ENCODE results near the gene NTNG1. TPM values are rescaled to one million over a fixed set of nuclear protein-coding genes. Genes with fewer than 3 reads are reported as not detected.
A peak's percentile ranks its signal among the peaks of the same experiment; 100 is the strongest.
"Not testable (repeated sequence)": the region's sequence is repeated elsewhere in the genome, so short reads cannot be mapped to it uniquely, and the experiment has no call there.

Gene NTNG1
- total RNA-seq, 1 experiment from 2014 or later, result 5.8 TPM

DNA sequence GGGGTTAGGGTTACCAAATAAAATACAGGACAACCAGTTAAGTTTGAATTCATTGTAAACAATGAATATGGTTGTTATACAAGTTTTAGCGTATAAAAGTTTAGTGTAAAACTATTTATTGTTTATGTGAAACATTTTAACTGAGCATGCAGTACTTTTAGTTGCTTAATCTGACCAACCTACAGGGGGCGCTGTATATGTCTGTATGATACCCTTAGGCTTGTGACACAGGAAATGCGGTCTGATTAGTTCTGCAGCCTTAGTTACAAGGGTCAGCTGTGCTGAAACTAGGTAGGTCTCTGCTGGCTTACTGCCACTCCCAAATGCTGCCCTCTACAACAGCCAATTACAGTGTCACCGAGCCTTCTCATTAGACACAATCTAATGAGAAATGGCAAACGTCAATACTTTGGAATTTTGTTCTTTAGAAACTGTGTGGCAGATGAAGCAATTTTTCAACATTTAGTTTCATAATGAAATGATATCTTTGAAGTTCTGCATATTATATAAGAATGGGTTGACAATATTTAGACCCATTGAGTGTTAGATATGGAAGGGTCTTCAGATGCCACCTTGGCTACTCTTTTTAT is 56.2 kb downstream of the NTNG1 start:
- peak; percentile 37 for DNase-seq (ENCODE audit: low read depth)

DNA sequence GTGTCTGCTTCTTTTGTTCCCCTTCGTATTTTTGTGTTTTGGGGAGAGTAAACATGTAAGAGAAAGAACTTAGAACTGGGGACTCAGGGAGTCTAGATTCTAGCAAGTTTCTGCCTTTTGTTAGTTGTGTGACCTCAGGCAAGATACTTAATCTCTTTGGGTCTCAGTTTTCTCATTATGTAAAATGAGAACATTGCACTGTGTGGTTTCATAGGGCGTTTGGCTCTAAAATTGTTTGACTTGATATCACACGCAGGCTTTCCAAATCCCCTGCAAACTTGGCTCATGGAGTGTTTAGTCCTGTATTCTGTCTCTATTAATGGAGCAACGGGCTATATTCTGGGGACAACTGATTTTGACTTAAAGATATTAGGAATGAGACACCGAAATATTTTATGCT is 57.7 kb downstream of the NTNG1 start:
- peak; percentile 58 for DNase-seq (ENCODE audit: low read depth)

DNA sequence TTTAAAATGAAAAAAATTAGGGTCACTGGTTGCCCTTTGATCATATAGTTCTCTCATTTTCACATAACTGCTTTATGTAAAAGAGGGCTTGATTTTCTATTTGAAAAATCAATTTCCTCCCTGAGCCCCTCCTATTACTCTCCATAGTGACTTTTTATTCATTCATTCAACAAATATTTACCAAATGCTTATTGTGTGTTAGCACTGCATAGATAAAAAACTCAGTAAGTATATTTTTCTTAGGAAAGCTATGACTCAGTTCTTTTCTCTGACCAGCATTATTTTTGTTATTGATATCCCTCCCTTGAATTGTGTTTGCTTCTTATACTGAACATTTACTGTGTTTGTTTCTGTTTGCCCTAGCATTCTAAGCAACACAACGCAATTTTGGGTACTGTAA is 59.8 kb downstream of the NTNG1 start:
- DNase-seq (ENCODE audit: low read depth), result no peak

DNA sequence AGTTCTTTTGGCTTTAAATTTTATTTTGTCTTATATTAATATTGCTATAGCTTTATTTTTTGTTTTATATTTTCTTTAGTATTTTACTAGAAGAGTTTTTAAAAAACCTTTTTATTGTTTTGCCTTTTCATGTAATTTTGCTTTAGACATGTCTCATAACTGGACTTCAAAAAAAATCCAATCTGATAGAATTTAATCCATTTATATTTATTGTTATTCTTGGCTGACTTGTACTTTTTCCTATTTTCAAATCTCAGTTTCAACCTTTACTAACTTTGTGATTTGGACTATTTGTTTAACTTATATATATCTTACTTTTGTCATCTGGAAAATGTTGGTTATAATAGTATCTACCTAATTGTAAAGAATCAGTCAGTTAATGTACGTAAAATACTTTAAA is 61.2 kb downstream of the NTNG1 start:
- DNase-seq (ENCODE audit: low read depth), result no peak

DNA sequence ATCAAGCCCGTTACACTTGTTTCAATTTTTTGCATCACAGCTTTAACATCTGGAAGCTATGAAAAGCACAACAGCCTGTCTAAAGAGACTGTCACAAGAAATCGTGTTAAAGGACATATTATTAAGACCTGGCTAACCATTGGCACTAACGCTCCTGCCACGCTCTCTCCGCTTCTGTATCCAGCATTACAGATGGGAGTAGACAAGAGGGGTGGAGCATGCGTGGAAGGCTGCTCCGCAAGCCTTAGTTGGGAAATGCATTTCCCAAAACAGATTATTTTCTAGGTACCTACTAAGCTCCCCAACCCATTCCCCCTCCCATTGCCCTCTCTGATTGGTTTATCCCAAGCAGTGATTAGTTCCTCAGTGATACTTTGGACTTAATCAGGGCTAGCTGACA is 72.4 kb downstream of the NTNG1 start:
- DNase-seq (ENCODE audit: low read depth), result no peak

DNA sequence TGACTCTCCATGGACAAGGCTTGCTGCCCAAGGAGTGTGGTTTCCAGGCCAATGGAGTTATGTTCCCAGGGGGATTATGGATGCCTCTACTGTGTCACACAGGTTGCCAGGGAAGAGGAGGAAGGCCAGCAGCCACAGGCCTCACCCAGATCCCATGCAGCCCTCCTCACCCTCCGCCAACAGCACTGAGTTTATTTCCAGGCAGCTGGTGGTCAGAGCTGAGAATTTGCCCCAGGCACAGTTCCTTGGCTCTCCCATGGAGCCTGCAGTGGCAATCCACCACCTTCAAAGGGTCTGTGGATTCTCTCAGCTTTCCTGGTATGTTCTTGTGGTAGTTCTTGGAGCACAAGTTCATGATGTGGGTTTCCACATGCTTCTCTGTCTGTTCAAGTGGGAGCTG is 79.2 kb downstream of the NTNG1 start:
- peak; percentile 95 for DNase-seq (ENCODE audit: low read depth)

DNA sequence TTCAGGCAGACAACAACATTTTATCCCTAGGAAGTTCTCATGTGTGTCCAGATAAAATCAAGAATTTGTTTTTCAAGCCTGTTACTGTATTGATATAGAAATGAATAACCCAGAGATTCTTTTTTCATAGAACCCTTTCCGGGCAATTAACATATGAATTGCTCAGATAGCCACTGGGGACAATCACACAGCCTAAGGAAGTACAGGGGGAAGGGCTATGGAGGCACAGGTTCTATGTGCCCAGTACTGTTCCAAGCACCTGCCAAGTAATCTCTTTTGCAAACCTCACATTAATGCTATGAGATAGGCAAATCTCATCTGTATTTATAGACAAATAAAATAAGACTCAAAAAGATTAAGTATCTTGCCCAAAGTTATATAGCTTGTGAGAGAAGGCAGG is 84.9 kb downstream of the NTNG1 start:
- DNase-seq (ENCODE audit: low read depth), result no peak

DNA sequence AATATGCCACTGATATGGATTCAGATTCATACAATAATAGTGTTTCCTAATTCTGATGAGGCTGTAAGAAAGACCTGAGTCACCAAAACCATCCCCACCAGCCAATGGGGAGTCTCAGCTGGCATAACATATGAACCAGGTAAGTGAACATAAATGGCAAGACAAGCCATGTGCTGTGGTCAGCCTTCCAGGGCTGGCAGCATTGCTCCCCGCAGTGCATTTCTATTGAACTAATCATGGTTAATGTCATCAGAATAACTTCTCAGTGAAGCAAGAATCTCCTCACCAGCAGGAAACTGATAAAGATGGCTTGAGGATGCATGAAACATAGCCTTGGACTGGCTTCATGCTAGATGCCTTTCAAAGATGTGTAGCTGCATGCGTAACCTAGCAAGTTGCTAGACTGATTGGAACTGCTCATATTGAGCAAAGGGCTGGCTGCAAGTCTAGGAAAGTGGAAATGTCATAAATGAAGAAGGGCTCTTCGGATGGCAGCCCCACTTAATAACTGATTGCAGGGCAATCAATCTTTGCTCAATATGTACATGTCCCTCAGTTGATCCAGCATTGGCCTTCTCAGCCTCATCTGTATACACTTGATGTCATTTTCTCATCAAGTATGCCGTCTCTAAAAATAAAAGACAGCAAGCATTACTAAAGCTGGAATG is 88.0 kb downstream of the NTNG1 start:
- peak; percentile 44 for DNase-seq (ENCODE audit: low read depth)

DNA sequence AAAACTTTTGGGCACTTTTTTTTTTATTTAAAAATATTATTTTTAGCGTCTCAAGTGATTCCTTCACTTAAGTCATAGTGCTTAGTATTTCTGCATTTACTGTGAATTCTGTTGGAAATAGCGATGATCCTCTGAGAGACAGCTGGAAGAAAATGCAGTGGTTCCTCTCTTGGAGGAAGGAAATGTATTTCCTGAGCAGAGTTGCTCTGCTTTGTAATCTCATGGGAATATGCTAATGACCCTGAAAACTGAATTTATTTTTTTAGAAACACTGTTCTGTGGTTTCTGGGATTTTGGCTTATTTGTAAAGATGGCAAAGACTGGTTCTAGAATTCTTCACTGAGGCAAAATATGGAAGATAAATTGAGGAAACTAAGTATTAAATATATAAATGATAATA is 88.9 kb downstream of the NTNG1 start:
- no peak for DNase-seq (ENCODE audit: low read depth)

DNA sequence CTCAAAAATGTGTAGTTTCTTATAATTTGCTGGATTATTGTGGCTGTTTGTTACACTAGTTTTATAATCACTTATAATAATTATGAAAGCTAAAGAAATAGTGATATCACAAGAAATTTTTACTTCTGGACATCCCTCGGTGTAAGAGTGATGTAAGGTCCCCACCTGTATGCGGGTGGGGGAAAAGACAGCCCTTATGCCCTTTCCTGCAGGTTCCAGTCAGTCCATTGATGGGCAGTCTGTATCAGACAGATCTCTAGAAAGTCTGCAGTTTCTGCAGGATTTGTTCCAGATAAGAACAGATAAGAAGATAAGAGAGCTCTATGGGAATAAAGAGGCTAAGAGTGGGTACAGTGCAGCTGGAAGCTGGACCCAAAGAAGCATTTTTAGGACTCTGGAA is 89.3 kb downstream of the NTNG1 start:
- DNase-seq (ENCODE audit: low read depth), result no peak

DNA sequence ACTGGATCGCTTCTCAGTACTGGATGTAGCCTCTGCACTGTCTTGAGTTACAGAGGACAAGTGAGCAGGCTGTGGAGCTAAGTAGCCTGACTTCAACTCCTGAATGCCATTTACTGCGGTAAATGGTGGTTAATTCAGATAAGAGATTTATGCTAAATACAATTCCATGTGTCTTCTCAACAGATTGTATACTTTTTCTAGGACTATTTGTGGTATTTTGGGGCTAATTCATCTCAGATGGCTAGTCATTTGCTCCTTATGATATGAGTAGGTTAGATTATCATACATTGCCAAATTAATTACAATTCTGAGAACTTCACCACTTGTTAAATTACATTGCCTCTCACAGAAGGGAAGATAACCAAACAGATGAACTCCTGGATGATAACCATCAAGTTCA is 90.5 kb downstream of the NTNG1 start:
- no peak for DNase-seq (ENCODE audit: low read depth)

DNA sequence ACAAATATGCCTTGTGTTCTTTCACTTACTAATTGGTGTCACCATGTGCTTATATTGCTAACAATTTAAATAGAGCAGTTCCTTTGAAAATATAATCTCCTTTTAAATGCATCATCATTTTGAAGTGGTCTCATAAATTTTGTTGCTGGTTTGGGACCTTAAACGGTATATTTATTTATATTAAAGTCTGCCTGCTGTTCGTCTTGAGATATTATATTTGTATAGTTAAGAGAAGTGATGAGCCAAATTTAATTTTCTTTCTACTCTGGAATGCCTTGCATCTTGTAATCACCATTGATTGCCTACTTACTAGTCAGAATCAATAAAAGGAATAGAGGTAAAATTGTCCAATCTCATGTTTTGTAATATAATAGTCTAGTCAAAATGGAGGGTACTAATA is 91.6 kb downstream of the NTNG1 start:
- no peak for DNase-seq (ENCODE audit: low read depth)

DNA sequence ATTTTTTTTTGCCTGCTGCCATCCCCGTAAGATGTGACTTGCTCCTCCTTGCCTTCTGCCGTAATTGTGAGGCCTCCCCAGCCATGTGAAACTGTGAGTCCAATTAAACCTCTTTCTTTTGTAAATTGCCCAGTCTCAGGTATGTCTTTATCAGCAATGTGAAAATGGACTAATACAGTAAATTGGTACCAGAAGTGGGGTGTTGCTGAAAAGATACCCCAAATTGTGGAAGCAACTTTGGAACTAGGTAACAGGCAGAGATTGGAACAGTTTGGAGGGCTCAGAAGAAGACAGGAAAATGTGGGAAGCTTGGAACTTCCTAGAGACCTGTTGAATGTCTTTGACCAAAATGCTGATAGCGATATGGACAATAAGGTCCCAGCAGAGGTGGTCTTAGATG is 95.9 kb downstream of the NTNG1 start:
- not testable (repeated sequence) for DNase-seq (ENCODE audit: low read depth)

DNA sequence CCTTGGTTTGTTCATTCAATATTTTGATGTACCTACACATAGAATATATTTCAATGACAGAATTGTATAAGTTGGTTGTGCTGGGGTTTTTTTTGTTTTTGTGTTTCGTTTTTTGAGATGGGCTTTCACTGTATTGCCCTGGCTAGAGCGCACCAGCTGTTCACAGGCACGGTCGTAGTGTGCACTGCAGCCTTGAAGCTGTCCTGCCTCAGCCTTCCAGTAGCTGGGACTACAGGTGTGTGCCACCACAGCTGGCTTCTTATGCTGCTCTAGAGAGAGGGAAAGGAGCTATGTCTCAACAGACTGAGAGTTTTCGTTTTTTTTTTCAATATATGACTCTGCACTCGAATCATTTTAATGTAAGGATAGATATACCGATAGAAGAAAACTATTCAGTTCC is 102.6 kb downstream of the NTNG1 start:
- no peak for DNase-seq (ENCODE audit: low read depth)

DNA sequence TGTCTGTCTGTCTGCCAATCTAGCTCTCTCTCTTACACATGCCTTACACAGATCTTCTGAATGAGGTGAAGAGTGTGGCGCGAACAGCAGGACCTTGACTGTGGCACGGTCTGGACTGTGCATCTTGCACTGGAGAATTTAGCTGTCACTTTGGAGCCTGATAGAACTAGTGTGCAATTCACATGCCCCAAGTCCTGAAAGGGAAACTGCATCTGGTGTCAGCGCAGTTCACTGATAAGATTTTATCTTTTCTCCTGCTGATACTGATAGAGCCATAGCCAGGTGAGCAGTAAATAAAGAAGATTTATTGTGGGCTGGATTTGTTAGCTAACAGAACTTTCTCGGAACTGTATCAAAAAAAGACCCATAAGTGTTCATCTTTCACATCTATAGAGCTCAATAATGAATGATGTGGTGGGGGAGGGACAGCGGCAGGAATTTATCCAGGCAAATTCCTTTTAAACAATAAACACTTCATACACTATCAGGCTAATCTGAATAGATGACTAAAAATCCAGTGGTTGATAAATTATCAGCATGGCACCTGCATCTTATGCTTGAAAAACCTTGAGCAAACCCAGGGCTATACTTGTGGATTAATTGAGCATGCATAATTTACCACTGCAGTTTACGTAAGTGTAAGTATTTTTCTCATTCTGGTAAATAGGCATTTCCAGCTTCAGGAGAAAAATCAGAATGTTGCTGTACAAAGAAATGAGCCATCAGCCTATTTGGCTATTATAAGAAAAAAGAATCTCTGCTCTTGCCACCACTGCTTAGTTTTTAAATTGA is 104.1 kb downstream of the NTNG1 start:
- DNase-seq (ENCODE audit: low read depth), result no peak

DNA sequence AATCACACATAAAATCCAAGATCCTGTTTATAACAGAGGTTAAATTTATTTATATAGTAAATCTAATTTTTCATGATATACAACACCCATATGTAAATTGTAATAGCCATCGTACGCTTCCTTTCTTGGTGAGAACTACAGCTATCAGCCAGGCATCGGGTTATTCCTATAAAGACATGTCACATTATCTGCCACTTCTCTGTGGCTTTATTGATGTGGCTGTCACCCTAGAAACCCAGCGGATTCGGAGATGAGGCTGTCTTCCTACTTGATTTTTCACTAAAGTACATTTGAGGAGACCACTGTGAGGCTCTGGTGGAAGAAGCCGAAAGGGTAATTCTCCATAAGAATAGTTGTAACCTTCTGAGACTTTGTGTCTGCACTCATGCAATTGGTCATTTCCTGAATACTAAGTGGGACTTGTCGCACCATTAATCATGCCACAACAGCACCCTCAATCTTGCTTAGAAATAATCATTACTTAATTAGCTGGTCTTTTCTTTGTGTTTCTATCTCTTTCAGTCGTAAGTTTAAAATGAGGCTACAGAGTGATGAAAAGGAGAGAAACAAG is 106.0 kb downstream of the NTNG1 start:
- DNase-seq (ENCODE audit: low read depth), result no peak

DNA sequence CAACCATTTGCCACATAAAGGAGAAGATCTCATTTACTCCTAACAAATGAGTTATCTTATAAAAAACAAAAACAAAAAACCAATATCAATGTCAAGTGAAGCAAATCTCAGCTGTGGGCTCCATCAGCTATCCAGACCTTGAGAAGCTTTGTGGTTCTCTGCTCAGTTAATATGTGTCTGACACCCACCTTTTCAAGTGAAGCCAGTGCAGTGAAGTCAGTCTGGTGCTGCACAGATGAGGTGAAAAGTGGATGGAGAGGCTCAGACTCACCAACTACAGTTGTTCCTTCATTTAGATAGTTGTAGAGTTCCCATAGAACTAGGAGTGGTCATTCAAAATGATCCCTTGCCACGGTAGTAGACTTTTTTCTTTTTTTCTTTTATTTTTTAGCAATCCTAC is 106.8 kb downstream of the NTNG1 start:
- no peak for DNase-seq (ENCODE audit: low read depth)

DNA sequence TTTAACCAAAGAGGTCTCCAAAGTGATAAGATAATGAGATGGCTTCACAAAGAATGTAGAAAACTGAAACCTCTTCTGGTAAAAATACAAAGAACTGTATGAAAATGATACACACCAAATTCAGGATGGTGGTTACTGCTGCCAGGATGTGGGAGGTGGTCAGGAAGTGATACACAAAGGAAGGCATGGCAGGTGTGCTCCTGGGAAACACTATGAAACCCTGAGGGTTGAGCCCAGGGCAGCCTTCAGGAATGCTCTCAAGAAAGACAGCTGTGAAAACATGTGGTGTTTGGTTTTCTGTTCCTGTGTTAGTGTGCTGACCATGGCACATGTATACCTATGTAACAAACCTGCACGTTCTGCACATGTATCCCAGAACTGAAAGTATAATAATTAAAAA is 109.3 kb downstream of the NTNG1 start:
- peak; percentile 40 for DNase-seq (ENCODE audit: low read depth)

DNA sequence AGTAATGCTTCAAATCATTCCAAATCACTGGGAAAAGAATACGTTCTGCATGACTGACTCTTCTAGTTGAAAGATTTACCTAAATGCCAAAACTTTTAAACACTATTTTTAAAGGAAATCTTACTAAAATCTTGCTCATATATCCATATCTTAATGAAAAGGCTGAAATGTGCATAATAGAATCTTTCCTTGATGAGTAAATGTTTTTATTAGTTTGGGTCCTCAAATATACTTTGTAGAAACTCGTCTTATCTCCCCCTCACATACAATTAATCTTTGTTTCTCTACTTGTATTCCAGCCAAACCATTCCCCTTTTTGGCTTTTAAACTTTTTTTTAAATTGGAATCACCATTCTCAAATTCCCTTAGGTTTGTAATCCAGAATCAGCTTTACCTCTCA is 110.2 kb downstream of the NTNG1 start:
- no peak for DNase-seq (ENCODE audit: low read depth)

DNA sequence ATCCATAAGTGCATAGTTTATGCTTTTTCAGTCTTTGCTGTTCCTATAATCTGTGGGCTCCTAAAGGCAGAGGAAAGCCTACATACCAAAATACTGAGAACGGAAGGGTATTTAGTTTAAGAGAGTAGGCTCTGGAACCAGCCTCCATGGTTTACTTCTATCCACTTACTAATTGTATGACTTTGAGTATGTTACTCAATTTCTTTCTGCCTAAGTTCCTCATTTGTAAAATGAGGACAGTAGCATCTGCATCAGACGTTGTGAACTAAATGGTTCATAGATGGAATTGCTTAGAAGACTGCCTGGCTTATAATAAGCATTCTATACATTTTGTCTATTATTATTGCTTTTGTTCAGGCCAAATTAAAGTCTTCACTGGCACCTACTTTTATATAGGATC is 111.0 kb downstream of the NTNG1 start:
- no peak for DNase-seq (ENCODE audit: low read depth)

DNA sequence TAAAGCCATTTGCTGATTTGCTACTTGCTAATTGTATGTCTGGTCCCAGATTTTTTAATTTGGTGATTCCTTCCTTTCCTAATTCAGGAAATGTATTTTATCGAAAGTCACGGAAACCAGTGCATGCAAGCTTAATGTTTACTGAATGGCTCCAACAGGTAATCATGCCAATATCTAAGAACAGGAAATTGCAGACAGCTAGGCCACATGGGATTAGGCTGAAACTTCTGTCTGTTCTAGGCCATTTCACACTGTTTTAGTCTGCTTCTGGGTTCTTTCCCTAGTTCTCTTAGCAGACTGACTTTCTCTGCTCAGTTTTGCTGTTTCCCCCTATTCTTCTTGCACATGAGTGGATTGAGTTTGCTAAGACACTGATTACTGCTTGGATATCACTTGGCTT is 111.4 kb downstream of the NTNG1 start:
- no peak for DNase-seq (ENCODE audit: low read depth)

DNA sequence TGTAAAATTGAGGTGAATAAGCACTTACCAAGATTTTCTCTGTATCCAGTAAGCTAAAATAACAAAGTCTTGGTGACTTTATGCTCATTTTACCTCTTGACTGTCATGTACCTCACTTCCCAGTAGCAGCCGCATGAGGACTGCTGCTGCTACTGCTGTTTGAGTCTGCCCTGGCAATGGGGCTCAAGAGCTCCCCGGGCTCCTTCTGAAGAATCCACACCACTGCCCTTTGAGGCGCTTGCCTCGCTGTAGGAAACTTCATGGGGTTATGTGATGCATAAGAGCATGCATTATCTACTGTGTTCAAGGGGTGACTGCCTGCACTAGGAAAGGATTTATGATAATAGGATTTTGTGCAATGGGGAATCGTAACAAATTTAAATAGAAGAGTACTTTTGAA is 113.5 kb downstream of the NTNG1 start:
- DNase-seq (ENCODE audit: low read depth), result no peak

DNA sequence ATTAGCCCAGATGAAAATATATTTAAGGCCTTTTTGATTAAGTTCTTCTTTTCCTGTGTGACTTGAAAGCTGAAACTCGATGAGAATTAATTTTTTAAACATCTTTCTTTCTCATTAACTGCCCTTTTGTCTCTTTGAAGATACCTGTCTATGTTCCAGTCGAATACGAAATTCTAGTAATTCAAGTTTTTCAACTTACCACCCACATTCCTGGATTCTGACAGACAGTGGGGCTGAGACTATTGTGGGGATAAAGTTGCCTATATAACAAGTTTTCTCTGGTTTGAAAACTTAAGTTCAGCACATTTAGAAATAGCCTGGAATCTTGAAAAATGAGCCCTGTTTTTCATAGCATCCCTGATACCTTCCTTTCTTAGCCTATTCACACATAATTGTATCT is 114.6 kb downstream of the NTNG1 start:
- DNase-seq (ENCODE audit: low read depth), result no peak
